ENCODE data around the gene OLA1. TPM values are rescaled to one million over a fixed set of nuclear protein-coding genes. Genes with fewer than 3 reads are reported as not detected.
A peak's percentile ranks its signal among the peaks of the same experiment; 100 is the strongest.
"Not testable (repeated sequence)": the region's sequence is repeated elsewhere in the genome, so short reads cannot be mapped to it uniquely, and the experiment has no call there.

Gene OLA1
- total RNA-seq = 132 and 153 TPM in 2 replicates

GRCh38 chr2:174248187-174248997, at the start of gene OLA1:
TSS of gene OLA1 (minus strand) at chr2:174248532. CDS start at chr2:174246815, 1,717 bp downstream.
- Histone ChIP-seq H3K27me3 (ENCODE audit: control insufficient read depth, insufficient read depth, low read length) (no peaks in the 10 kb centered on the region), H3K4me3 (ENCODE audit: low read depth, low read length) (peak within 1 kb of the TSS; percentile 76), H3K36me3 (ENCODE audit: control insufficient read depth, insufficient read depth, low read length) (peaks cover 1% of the 10 kb centered on the region)
- FAIRE-seq (no peak), DNase-seq (ENCODE audit: low read depth) (peak; percentile 83)
- no peak for TF ChIP-seq CTCF (IDR thresholded peaks at IDR 0.05; ENCODE audit: insufficient read depth, low read length, severe bottlenecking)

- H3K27me3 ChIP-seq (ENCODE audit: control insufficient read depth, insufficient read depth, low read length) = no peaks in the 10 kb centered on the region
- DNase-seq (ENCODE audit: low read depth) = no peak
- no peaks in the 10 kb centered on the region for H3K36me3 ChIP-seq (ENCODE audit: control insufficient read depth, insufficient read depth, low read length)
- no peak for FAIRE-seq
- no peak overlapping the region for H3K4me3 ChIP-seq (ENCODE audit: low read depth, low read length)
- TF ChIP-seq CTCF (IDR thresholded peaks at IDR 0.05; ENCODE audit: insufficient read depth, low read length, severe bottlenecking) = no peak
These were observed 44.6 kb upstream of the OLA1 start for GRCh38 chr2:174292908-174293307.

GRCh38 chr2:174286172-174286571, 37.8 kb upstream of the OLA1 start:
- Histone ChIP-seq H3K4me3 (ENCODE audit: low read depth, low read length) (no peak overlapping the region), H3K36me3 (ENCODE audit: control insufficient read depth, insufficient read depth, low read length) (no peaks in the 10 kb centered on the region), H3K27me3 (ENCODE audit: control insufficient read depth, insufficient read depth, low read length) (no peaks in the 10 kb centered on the region)
- DNase-seq (ENCODE audit: low read depth) = no peak
- no peak for TF ChIP-seq CTCF (IDR thresholded peaks at IDR 0.05; ENCODE audit: insufficient read depth, low read length, severe bottlenecking)
- FAIRE-seq = no peak

- DNase-seq (ENCODE audit: low read depth) = no peak
- FAIRE-seq = no peak
- no peaks in the 10 kb centered on the region for H3K36me3 ChIP-seq (ENCODE audit: control insufficient read depth, insufficient read depth, low read length)
- TF ChIP-seq CTCF (IDR thresholded peaks at IDR 0.05; ENCODE audit: insufficient read depth, low read length, severe bottlenecking) = no peak
- H3K4me3 ChIP-seq (ENCODE audit: low read depth, low read length) = no peak overlapping the region
- no peaks in the 10 kb centered on the region for H3K27me3 ChIP-seq (ENCODE audit: control insufficient read depth, insufficient read depth, low read length)
These were observed 34.1 kb upstream of the OLA1 start for GRCh38 chr2:174282441-174282840.

GRCh38 chr2:174281736-174282135, 33.4 kb upstream of the OLA1 start:
- H3K4me3 ChIP-seq (ENCODE audit: low read depth, low read length) = no peak overlapping the region
- H3K36me3 ChIP-seq (ENCODE audit: control insufficient read depth, insufficient read depth, low read length) = no peaks in the 10 kb centered on the region
- no peak for DNase-seq (ENCODE audit: low read depth)
- no peak for FAIRE-seq
- TF ChIP-seq CTCF (IDR thresholded peaks at IDR 0.05; ENCODE audit: insufficient read depth, low read length, severe bottlenecking) = no peak
- no peaks in the 10 kb centered on the region for H3K27me3 ChIP-seq (ENCODE audit: control insufficient read depth, insufficient read depth, low read length)

- no peak for TF ChIP-seq CTCF (IDR thresholded peaks at IDR 0.05; ENCODE audit: insufficient read depth, low read length, severe bottlenecking)
- DNase-seq (ENCODE audit: low read depth) = no peak
- no peak for FAIRE-seq
- Histone ChIP-seq H3K36me3 (ENCODE audit: control insufficient read depth, insufficient read depth, low read length) (no peaks in the 10 kb centered on the region), H3K27me3 (ENCODE audit: control insufficient read depth, insufficient read depth, low read length) (no peaks in the 10 kb centered on the region), H3K4me3 (ENCODE audit: low read depth, low read length) (no peak overlapping the region)
These were observed 32.3 kb upstream of the OLA1 start for GRCh38 chr2:174280596-174280995.

- not testable (repeated sequence) for H3K27me3 ChIP-seq (ENCODE audit: control insufficient read depth, insufficient read depth, low read length); DNase-seq (ENCODE audit: low read depth); FAIRE-seq; H3K36me3 ChIP-seq (ENCODE audit: control insufficient read depth, insufficient read depth, low read length); H3K4me3 ChIP-seq (ENCODE audit: low read depth, low read length)
These were observed 21.9 kb upstream of the OLA1 start for GRCh38 chr2:174270263-174270662.

All from bronchial epithelial cell (primary cell).